Neuronal stem cell (in vitro differentiated cells): ENCODE results near the gene NMNAT3.

Experiments
- DNase-seq: peaks from one replicate; pipeline ENCODE4 v3.0.0-alpha.2; 2013; ENCODE audit warnings: low spot score
- H2AFZ ChIP-seq: one replicate; pipeline ENCODE4 v1.6.1; 2013; ENCODE audit warnings: mild to moderate bottlenecking, low read length, inconsistent platforms
- H2AK5ac ChIP-seq: 2 replicates; pipeline ENCODE4 v1.6.1; 2013; ENCODE audit warnings: low read depth, mild to moderate bottlenecking, inconsistent platforms, low read length, moderate library complexity, mixed read lengths
- H2BK120ac ChIP-seq: 2 replicates; pipeline ENCODE4 v1.6.1; 2013; ENCODE audit warnings: low read depth, mild to moderate bottlenecking, inconsistent platforms, low read length, moderate library complexity, mixed read lengths
- H2BK12ac ChIP-seq: one replicate; pipeline ENCODE4 v1.6.1; 2013; ENCODE audit warnings: low read length, inconsistent platforms
- H2BK15ac ChIP-seq: 2 replicates; pipeline ENCODE4 v1.6.1; 2013; ENCODE audit warnings: mild to moderate bottlenecking, low read length, inconsistent platforms, mixed read lengths
- H2BK5ac ChIP-seq: one replicate; pipeline ENCODE4 v1.6.1; 2013; ENCODE audit warnings: inconsistent platforms, mild to moderate bottlenecking, low read length, moderate library complexity
- H3K14ac ChIP-seq: one replicate; pipeline ENCODE4 v1.6.1; 2013; ENCODE audit warnings: low read length, inconsistent platforms
- H3K18ac ChIP-seq: 2 replicates; pipeline ENCODE4 v1.6.1; 2013; ENCODE audit warnings: low read length, inconsistent platforms
- H3K23ac ChIP-seq: 2 replicates; pipeline ENCODE4 v1.6.1; 2013; ENCODE audit warnings: low read depth, mild to moderate bottlenecking, mixed read lengths, low read length, inconsistent platforms; ENCODE audit not compliant: poor library complexity
- H3K27ac ChIP-seq: replicated peaks from 3 replicates; pipeline ENCODE4 v1.5.1; 2013; ENCODE audit warnings: low read length, inconsistent platforms
- H3K27me3 ChIP-seq, 3 experiments: 2 replicates each; pipeline ENCODE4 v1.6.1; 2013; ENCODE audit warnings: low read length in 3 of 3, mild to moderate bottlenecking in 2 of 3, inconsistent platforms in 1 of 3, low read depth in 1 of 3, mixed read lengths in 1 of 3, moderate library complexity in 1 of 3; ENCODE audit not compliant: control insufficient read depth in 3 of 3, insufficient read depth in 3 of 3
- H3K36me3 ChIP-seq, 2 donors: replicated peaks in 1 of 2; 2 replicates each; pipeline ENCODE4 v1.6.1; 2013; ENCODE audit warnings: low read length in 2 of 2; ENCODE audit not compliant: control insufficient read depth in 2 of 2, insufficient read depth in 2 of 2
- H3K4ac ChIP-seq: 2 replicates; pipeline ENCODE4 v1.6.1; 2013; ENCODE audit warnings: inconsistent platforms, mild to moderate bottlenecking, low read length, moderate library complexity
- H3K4me1 ChIP-seq, 2 donors: 1 replicate in 1 of 2; 2 replicates in 1 of 2; pipeline ENCODE4 v1.6.1; 2013; ENCODE audit warnings: low read length in 2 of 2, low read depth in 1 of 2; ENCODE audit not compliant: control insufficient read depth in 2 of 2, insufficient read depth in 1 of 2
- H3K4me2 ChIP-seq: one replicate; pipeline ENCODE4 v1.6.1; 2013; ENCODE audit warnings: mild to moderate bottlenecking, low read length, inconsistent platforms; ENCODE audit not compliant: insufficient read depth, poor library complexity, severe bottlenecking
- H3K4me3 ChIP-seq, 2 donors: 2 replicates each; pipeline ENCODE4 v1.5.1; 2013; ENCODE audit warnings: low read length in 2 of 2, mild to moderate bottlenecking in 2 of 2, inconsistent platforms in 1 of 2, moderate library complexity in 1 of 2
- H3K79me1 ChIP-seq: one replicate; pipeline ENCODE4 v1.6.1; 2013; ENCODE audit warnings: low read depth, mild to moderate bottlenecking, inconsistent platforms, low read length, moderate library complexity
- H3K9ac ChIP-seq: one replicate; pipeline ENCODE4 v1.6.1; 2013; ENCODE audit warnings: mild to moderate bottlenecking, low read depth, low read length, inconsistent platforms; ENCODE audit not compliant: poor library complexity
- H3K9me3 ChIP-seq, 2 donors: replicated peaks in 1 of 2; 2 replicates each; pipeline versions ENCODE3 to v1.6.1; 2013; ENCODE audit warnings: low read length in 2 of 2, mild to moderate bottlenecking in 2 of 2, inconsistent platforms in 1 of 2, low read depth in 1 of 2, mixed read lengths in 1 of 2, moderate library complexity in 1 of 2; ENCODE audit not compliant: control insufficient read depth in 2 of 2, insufficient read depth in 1 of 2
- H4K8ac ChIP-seq: one replicate; pipeline ENCODE4 v1.6.1; 2013; ENCODE audit warnings: low read depth, mild to moderate bottlenecking, inconsistent platforms, low read length, moderate library complexity
- H4K91ac ChIP-seq: one replicate; pipeline ENCODE4 v1.6.1; 2013; ENCODE audit warnings: low read length, low read depth, mild to moderate bottlenecking, inconsistent platforms; ENCODE audit not compliant: poor library complexity
- WGBS, 2 donors: extraction: QIAGEN DNeasy Blood & Tissue Kit; methylation state at CpG; one replicate each; pipeline ENCODE4 v1.1.7; 2013; ENCODE audit warnings: missing lambda C conversion rate in 2 of 2, mixed read lengths in 1 of 2; ENCODE audit not compliant: insufficient read length in 2 of 2, insufficient replicate concordance in 1 of 2; ENCODE audit errors: extremely low coverage in 2 of 2; 5-methylcytosine and 5-hydroxymethylcytosine counted together

NMNAT3 gene

DNA sequence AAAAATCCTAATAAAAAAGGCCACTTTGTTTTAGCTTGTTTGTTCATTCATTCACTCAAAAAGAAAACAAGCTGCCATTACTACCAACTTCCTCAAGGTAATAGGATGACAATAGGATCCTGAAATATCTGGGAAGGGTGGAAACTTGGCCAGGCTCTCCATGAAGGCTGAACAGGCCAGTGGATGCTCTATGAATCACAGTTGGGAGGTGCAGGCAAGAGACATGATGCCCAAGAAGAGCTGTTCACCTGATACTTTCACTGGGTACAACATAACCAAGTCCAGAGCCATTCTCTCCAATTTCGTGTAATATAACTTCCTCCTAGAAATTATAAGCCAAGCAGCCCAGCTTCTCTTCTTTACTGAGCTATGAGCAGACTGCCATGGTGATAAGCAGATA lies 37.3 kb downstream of the NMNAT3 start:
- Histone ChIP-seq H2BK15ac (no peak overlapping the region), H2BK5ac (no peak overlapping the region), H3K36me3 (no peaks in the 10 kb centered on the region), H3K9me3 (no peaks in the 10 kb centered on the region), H3K4me1 (no peaks in the 10 kb centered on the region), H3K4me2 (no peak overlapping the region), H3K9ac (no peak overlapping the region), H3K27me3 (no peaks in the 10 kb centered on the region), H2AFZ (no peak overlapping the region), H4K8ac (no peak overlapping the region), H3K4ac (no peak overlapping the region), H3K18ac (no peak overlapping the region), H3K4me3 (no peak overlapping the region), H4K91ac (no peak overlapping the region), H2BK12ac (no peak overlapping the region), H2BK120ac (no peak overlapping the region), H3K23ac (no peak overlapping the region), H3K14ac (no peak overlapping the region), H3K27ac (no peak overlapping the region), H3K79me1 (no peaks in the 10 kb centered on the region), H2AK5ac (no peak overlapping the region)
- WGBS, 2 donors, result no CpG with 5 or more reads among the region's 1 CpG
- DNase-seq, result no peak

DNA sequence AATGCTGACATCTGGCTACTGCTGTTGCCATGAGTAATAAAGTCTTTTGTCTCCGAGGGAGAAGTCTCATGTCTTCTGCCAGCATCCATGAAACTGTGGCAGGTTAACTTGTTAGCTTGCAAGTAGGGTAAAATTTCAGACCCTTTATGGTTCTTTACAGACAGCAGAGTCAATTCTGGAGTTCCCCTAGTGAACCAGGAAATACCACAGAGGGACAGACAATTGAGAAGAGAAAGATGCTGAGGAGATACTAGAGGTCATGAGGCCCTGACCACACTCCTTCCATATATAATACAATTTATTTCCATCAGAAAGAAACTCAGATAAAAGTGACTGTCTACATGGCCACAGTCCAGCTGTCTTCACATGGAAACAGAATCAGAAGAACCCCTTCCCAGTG lies 38.1 kb downstream of the NMNAT3 start:
- H3K27ac ChIP-seq, result no peak overlapping the region
- no peak overlapping the region for H2AFZ ChIP-seq
- no peak overlapping the region for H3K23ac ChIP-seq
- DNase-seq, result no peak
- H4K91ac ChIP-seq, result no peak overlapping the region
- no peaks in the 10 kb centered on the region for H3K36me3 ChIP-seq
- no peak overlapping the region for H3K4ac ChIP-seq
- no peaks in the 10 kb centered on the region for H3K79me1 ChIP-seq
- H2BK5ac ChIP-seq, result no peak overlapping the region
- no peak overlapping the region for H3K4me3 ChIP-seq
- H3K27me3 ChIP-seq, result no peaks in the 10 kb centered on the region
- no peak overlapping the region for H2BK15ac ChIP-seq
- H3K18ac ChIP-seq, result no peak overlapping the region
- no peak overlapping the region for H2AK5ac ChIP-seq
- no peak overlapping the region for H3K9ac ChIP-seq
- no peak overlapping the region for H3K14ac ChIP-seq
- no peaks in the 10 kb centered on the region for H3K9me3 ChIP-seq
- no peak overlapping the region for H2BK12ac ChIP-seq
- no peak overlapping the region for H2BK120ac ChIP-seq
- WGBS, 2 donors, result no CpG with 5 or more reads among the region's 1 CpG
- no peaks in the 10 kb centered on the region for H3K4me1 ChIP-seq
- no peak overlapping the region for H3K4me2 ChIP-seq
- no peak overlapping the region for H4K8ac ChIP-seq

DNA sequence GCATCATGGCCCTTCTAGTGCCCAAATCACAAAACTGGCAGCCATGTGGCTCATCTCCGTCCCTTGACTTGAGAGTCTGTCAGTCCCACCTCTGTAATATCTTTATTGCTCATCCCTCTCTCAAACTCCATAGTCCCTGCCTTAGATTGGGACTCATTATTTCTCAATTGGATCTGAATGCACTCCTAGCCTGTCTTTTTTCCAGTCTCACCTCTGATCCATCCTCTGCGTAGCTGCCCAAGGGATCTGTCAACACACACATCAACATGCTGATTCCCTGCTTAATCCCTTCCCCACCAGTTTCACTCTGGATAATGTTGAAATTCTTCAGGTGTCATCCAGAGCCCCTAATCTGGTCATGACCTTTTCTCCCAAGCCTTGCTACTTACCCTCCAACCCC lies 39.3 kb downstream of the NMNAT3 start:
- Histone ChIP-seq H3K4me1 (no peaks in the 10 kb centered on the region), H2AK5ac (no peak overlapping the region), H2BK12ac (no peak overlapping the region), H3K36me3 (no peaks in the 10 kb centered on the region), H2BK5ac (no peak overlapping the region), H4K8ac (no peak overlapping the region), H2BK120ac (no peak overlapping the region), H4K91ac (no peak overlapping the region), H3K14ac (no peak overlapping the region), H3K27ac (no peak overlapping the region), H3K4me3 (no peak overlapping the region), H2AFZ (no peak overlapping the region), H3K4me2 (no peak overlapping the region), H2BK15ac (no peak overlapping the region), H3K23ac (no peak overlapping the region), H3K9ac (no peak overlapping the region), H3K18ac (no peak overlapping the region), H3K79me1 (no peaks in the 10 kb centered on the region), H3K9me3 (no peaks in the 10 kb centered on the region), H3K4ac (no peak overlapping the region), H3K27me3 (no peaks in the 10 kb centered on the region)
- DNase-seq, result no peak
- no CpG with 5 or more reads among the region's 2 CpGs for WGBS, 2 donors

DNA sequence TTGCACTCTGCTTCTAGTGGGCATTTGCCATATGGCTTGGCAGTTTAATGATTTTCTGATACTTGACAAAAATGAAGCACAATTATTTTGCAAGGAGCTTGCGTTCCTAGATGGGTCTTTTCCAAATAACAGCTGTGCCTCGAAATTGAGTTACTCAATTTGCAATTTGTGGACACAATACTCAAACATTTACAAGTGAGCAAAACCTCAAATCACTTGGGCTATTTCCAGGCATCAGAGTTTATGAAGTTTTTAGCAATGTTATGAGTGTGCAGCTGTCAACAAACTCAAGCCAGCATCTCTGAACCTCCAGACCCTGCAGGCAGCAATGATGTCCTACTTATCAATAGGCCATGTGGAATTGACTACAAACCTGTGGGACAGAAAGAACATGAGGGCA lies 41.3 kb downstream of the NMNAT3 start:
- Histone ChIP-seq H3K4me2 (no peak overlapping the region), H2AK5ac (no peak overlapping the region), H3K27me3 (no peaks in the 10 kb centered on the region), H3K4ac (no peak overlapping the region), H2BK120ac (no peak overlapping the region), H3K79me1 (no peaks in the 10 kb centered on the region), H4K91ac (no peak overlapping the region), H2BK5ac (no peak overlapping the region), H3K14ac (no peak overlapping the region), H3K4me3 (no peak overlapping the region), H3K9ac (no peak overlapping the region), H2AFZ (no peak overlapping the region), H2BK15ac (no peak overlapping the region), H3K4me1 (no peaks in the 10 kb centered on the region), H2BK12ac (no peak overlapping the region), H3K36me3 (no peaks in the 10 kb centered on the region), H3K18ac (no peak overlapping the region), H3K27ac (no peak overlapping the region), H3K23ac (no peak overlapping the region), H4K8ac (no peak overlapping the region), H3K9me3 (no peaks in the 10 kb centered on the region)
- DNase-seq, result no peak
- no CpG with 5 or more reads among the region's 2 CpGs for WGBS, 2 donors
